H1 (cell line): ENCODE data around the gene BCL3. TPM values are rescaled to one million over a fixed set of nuclear protein-coding genes. Genes with fewer than 3 reads are reported as not detected.

Experiments
- CTCF ChIA-PET: fragments of 300-600 bp; sonication (Branson Sonifier 250); formaldehyde crosslinking; loops from one replicate; lab custom pipeline; 2021; ENCODE audit not compliant: partially characterized antibody; lab: Charles Lee
- POLR2A ChIA-PET: fragments of 300-600 bp; sonication (Branson Sonifier 250); formaldehyde crosslinking; loops from one replicate; lab custom pipeline; 2021; ENCODE audit warnings: inconsistent platforms; ENCODE audit not compliant: partially characterized antibody; lab: Charles Lee
- DNase-seq, 2 experiments: peaks; one replicate each; pipeline versions ENCODE4 v3.0.0 to v3.0.0-alpha.2; 2010 to 2022; ENCODE audit warnings: low spot score in 2 of 2, low read depth in 1 of 2, mixed read lengths in 1 of 2
- FAIRE-seq: peaks from 2 replicates; lab custom pipeline; 2011; peaks lifted over from hg19 to GRCh38; lab: Jason Lieb, UNC
- H2AFZ ChIP-seq: 2 replicates; pipeline ENCODE4 v1.8.1; 2012; ENCODE audit warnings: low read length, inconsistent platforms
- H2AK5ac ChIP-seq: 2 replicates; pipeline ENCODE4 v1.6.1; 2013; ENCODE audit warnings: low read depth, low read length
- H2BK120ac ChIP-seq: replicated peaks from 2 replicates; pipeline ENCODE3; 2013; ENCODE audit warnings: low read depth, low read length, inconsistent platforms
- H2BK12ac ChIP-seq: 2 replicates; pipeline ENCODE4 v1.6.1; 2013; ENCODE audit warnings: low read depth, low read length
- H2BK15ac ChIP-seq: 2 replicates; pipeline ENCODE4 v1.6.1; 2013; ENCODE audit warnings: low read length
- H2BK20ac ChIP-seq: 2 replicates; pipeline ENCODE4 v1.6.1; 2013; ENCODE audit warnings: low read length
- H2BK5ac ChIP-seq: 2 replicates; pipeline ENCODE4 v1.6.1; 2013; ENCODE audit warnings: low read depth, low read length
- H3K14ac ChIP-seq: 2 replicates; pipeline ENCODE4 v1.6.1; 2013; ENCODE audit warnings: inconsistent platforms; ENCODE audit not compliant: insufficient read length
- H3K18ac ChIP-seq: 2 replicates; pipeline ENCODE4 v1.6.1; 2013; ENCODE audit warnings: low read length; ENCODE audit errors: extremely low read depth
- H3K23ac ChIP-seq: 2 replicates; pipeline ENCODE4 v1.6.1; 2013; ENCODE audit warnings: inconsistent platforms; ENCODE audit not compliant: insufficient read length
- H3K23me2 ChIP-seq: 2 replicates; pipeline ENCODE4 v1.6.1; 2013; ENCODE audit warnings: low read depth, low read length
- H3K27ac ChIP-seq: 2 replicates; pipeline ENCODE4 v1.6.1; 2011; ENCODE audit warnings: low read depth, low read length, inconsistent platforms
- H3K27me3 ChIP-seq, 4 experiments: replicated peaks in 1 of 4; 1 replicate in 1 of 4; 2 replicates in 3 of 4; pipeline versions ENCODE4 v1.6.1 to v1.8.1; 2011 to 2013; ENCODE audit warnings: low read length in 3 of 4, mild to moderate bottlenecking in 3 of 4, inconsistent platforms in 2 of 4, mixed read lengths in 2 of 4, moderate library complexity in 1 of 4; ENCODE audit not compliant: control insufficient read depth in 3 of 4, insufficient read depth in 3 of 4; ENCODE audit errors: extremely low read depth in 1 of 4
- H3K36me3 ChIP-seq, 4 experiments: 2 replicates each; pipeline versions ENCODE4 v1.6.1 to v1.8.1; 2011 to 2013; ENCODE audit warnings: mild to moderate bottlenecking in 4 of 4, low read length in 3 of 4, moderate library complexity in 2 of 4, control low read depth in 1 of 4, inconsistent platforms in 1 of 4; ENCODE audit not compliant: insufficient read depth in 4 of 4, control insufficient read depth in 2 of 4
- H3K4ac ChIP-seq: replicated peaks from 2 replicates; pipeline ENCODE3; 2013; ENCODE audit warnings: low read length, low read depth, mixed read lengths, inconsistent platforms; ENCODE audit not compliant: insufficient read length
- H3K4me1 ChIP-seq, 4 experiments: replicated peaks in 1 of 4; 1 replicate in 1 of 4; 2 replicates in 3 of 4; pipeline versions ENCODE4 v1.6.1 to v1.8.1; 2011 to 2013; ENCODE audit warnings: low read length in 3 of 4, inconsistent platforms in 2 of 4, mixed read lengths in 1 of 4; ENCODE audit not compliant: insufficient read depth in 4 of 4, control insufficient read depth in 3 of 4
- H3K4me2 ChIP-seq, 2 experiments: 2 replicates each; pipeline versions ENCODE4 v1.6.1 to v1.8.1; 2011 to 2013; ENCODE audit warnings: low read depth in 2 of 2, low read length in 2 of 2, control low read depth in 1 of 2, inconsistent platforms in 1 of 2, mild to moderate bottlenecking in 1 of 2; ENCODE audit not compliant: insufficient read depth in 1 of 2
- H3K4me3 ChIP-seq, 4 experiments: fragments of 200-600, 300-600 bp in 1 of 4; sonication (generic), shearing (Covaris generic), sonication (Bioruptor Twin) in 1 of 4; 2 replicates each; pipeline versions ENCODE4 v1.5.1 to v1.8.1; 2011 to 2016; ENCODE audit warnings: low read length in 4 of 4, low read depth in 3 of 4, control low read depth in 2 of 4, inconsistent platforms in 2 of 4, mild to moderate bottlenecking in 2 of 4, mixed read lengths in 1 of 4, moderate library complexity in 1 of 4; ENCODE audit not compliant: insufficient read depth in 2 of 4; ENCODE audit errors: extremely low read depth in 1 of 4
- H3K56ac ChIP-seq: replicated peaks from 2 replicates; pipeline ENCODE3; 2013; ENCODE audit warnings: low read depth, mild to moderate bottlenecking, mixed read lengths, low read length, inconsistent platforms; ENCODE audit not compliant: insufficient read length
- H3K79me1 ChIP-seq: 2 replicates; pipeline ENCODE4 v1.6.1; 2013; ENCODE audit warnings: low read depth, low read length, control low read depth
- H3K79me2 ChIP-seq, 2 experiments: 2 replicates each; pipeline versions ENCODE4 v1.6.1 to v1.8.1; 2012 to 2013; ENCODE audit warnings: low read length in 2 of 2, mild to moderate bottlenecking in 2 of 2, inconsistent platforms in 1 of 2; ENCODE audit not compliant: insufficient read depth in 2 of 2, control insufficient read depth in 1 of 2
- H3K9ac ChIP-seq, 4 experiments: replicated peaks in 1 of 4; 1 replicate in 1 of 4; 2 replicates in 3 of 4; pipeline versions ENCODE4 v1.6.1 to v1.8.1; 2011 to 2013; ENCODE audit warnings: low read depth in 3 of 4, low read length in 3 of 4, control low read depth in 2 of 4, mild to moderate bottlenecking in 2 of 4, moderate library complexity in 2 of 4, inconsistent platforms in 1 of 4; ENCODE audit errors: extremely low read depth in 1 of 4
- H3K9me3 ChIP-seq, 2 experiments: 2 replicates each; pipeline versions ENCODE4 v1.6.1 to v1.8.1; 2012 to 2013; ENCODE audit warnings: mild to moderate bottlenecking in 2 of 2, moderate library complexity in 2 of 2, control low read depth in 1 of 2, inconsistent platforms in 1 of 2, low read depth in 1 of 2, low read length in 1 of 2, mixed read lengths in 1 of 2; ENCODE audit not compliant: insufficient read depth in 2 of 2
- H4K20me1 ChIP-seq, 2 experiments: replicated peaks in 1 of 2; 2 replicates each; pipeline versions ENCODE3 to v1.8.1; 2011 to 2013; ENCODE audit warnings: inconsistent platforms in 2 of 2, low read length in 2 of 2, mild to moderate bottlenecking in 1 of 2; ENCODE audit not compliant: insufficient read depth in 2 of 2, control insufficient read depth in 1 of 2
- H4K5ac ChIP-seq: 2 replicates; pipeline ENCODE4 v1.6.1; 2013; ENCODE audit warnings: low read length, low read depth, mixed read lengths, inconsistent platforms; ENCODE audit not compliant: insufficient read length
- H4K8ac ChIP-seq: 2 replicates; pipeline ENCODE4 v1.8.0; 2013; ENCODE audit warnings: mild to moderate bottlenecking, moderate library complexity, low read length, inconsistent platforms; ENCODE audit not compliant: insufficient read depth; ENCODE audit errors: extremely low read depth
- H4K91ac ChIP-seq: replicated peaks from 2 replicates; pipeline ENCODE3; 2013; ENCODE audit warnings: low read length, mixed read lengths, inconsistent platforms; ENCODE audit not compliant: insufficient read length
- WGBS, 2 experiments: shearing (Covaris generic) in 1 of 2; methylation state at CpG; one replicate each; pipeline versions ENCODE4 v1.1.6 to v1.1.7; 2013 to 2015; ENCODE audit warnings: low lambda C conversion rate in 2 of 2, mixed read lengths in 2 of 2, inconsistent platforms in 1 of 2, low coverage in 1 of 2, missing lambda C conversion rate in 1 of 2; ENCODE audit not compliant: insufficient replicate concordance in 2 of 2, insufficient coverage in 1 of 2, insufficient read length in 1 of 2; ENCODE audit errors: extremely low coverage in 1 of 2, missing lambda C conversion rate in 1 of 2; 5-methylcytosine and 5-hydroxymethylcytosine counted together
- long read RNA-seq, 2 experiments: library from RNA in 1 of 2; library from capped mRNA in 1 of 2; stranded (forward); transcript quantifications; one replicate each; pipeline ENCODE4 v2.0.0, GENCODE V29; 2021; ENCODE audit warnings: inconsistent platforms in 1 of 2
- polyA minus RNA-seq, 3 experiments: library from RNA; depleted of rRNA, polyadenylated mRNA; stranded (reverse); fragments of >200 nt; gene quantifications; 1 replicate in 2 of 3; 2 replicates in 1 of 3; pipeline ENCODE4 v1.2.3, GENCODE V29; 2011
- polyA plus RNA-seq, 7 experiments: library from polyadenylated mRNA; depleted of rRNA in 3 of 7; stranded (reverse) in 5 of 7; unstranded in 2 of 7; fragments of >200 nt in 5 of 7; fragments of 200-250 nt in 2 of 7; gene quantifications; 1 replicate in 5 of 7; 2 replicates in 1 of 7; 4 replicates in 1 of 7; pipeline versions ENCODE4 v1.2.1 to v1.2.3, GENCODE V29; 2011 to 2013; ENCODE audit warnings: missing spikeins in 2 of 7, mixed read lengths in 2 of 7
- total RNA-seq: library from RNA; stranded (reverse); fragmentation: NEBNext Ultra II Directional; extraction: Animal tissue kit (Norgen Biotek cat#: 25700); gene quantifications from 2 replicates; pipeline ENCODE4 v1.2.1, GENCODE V29; 2021

Gene BCL3, protein sequence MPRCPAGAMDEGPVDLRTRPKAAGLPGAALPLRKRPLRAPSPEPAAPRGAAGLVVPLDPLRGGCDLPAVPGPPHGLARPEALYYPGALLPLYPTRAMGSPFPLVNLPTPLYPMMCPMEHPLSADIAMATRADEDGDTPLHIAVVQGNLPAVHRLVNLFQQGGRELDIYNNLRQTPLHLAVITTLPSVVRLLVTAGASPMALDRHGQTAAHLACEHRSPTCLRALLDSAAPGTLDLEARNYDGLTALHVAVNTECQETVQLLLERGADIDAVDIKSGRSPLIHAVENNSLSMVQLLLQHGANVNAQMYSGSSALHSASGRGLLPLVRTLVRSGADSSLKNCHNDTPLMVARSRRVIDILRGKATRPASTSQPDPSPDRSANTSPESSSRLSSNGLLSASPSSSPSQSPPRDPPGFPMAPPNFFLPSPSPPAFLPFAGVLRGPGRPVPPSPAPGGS
- total RNA-seq (1.7 and 2.4 TPM in 2 replicates), polyA plus RNA-seq (2011; rRNA removed) (0.88 and 3.0 TPM in 2 replicates), polyA minus RNA-seq (2011; rRNA and poly(A)+ RNA removed) (0.24 and 0.28 TPM in 2 replicates)
- polyA plus RNA-seq (2011; cell fraction: cytosol; rRNA removed): 1.5 TPM
- 2.2 TPM for polyA plus RNA-seq (2011; cell fraction: nucleus; rRNA removed)
- polyA plus RNA-seq (2012, experiment 1 of 2): 1.7 to 3.7 TPM (median 2.5 TPM) in 4 replicates
- 2.0 TPM for polyA plus RNA-seq (2012, experiment 2 of 2)
- 2.5 TPM for polyA plus RNA-seq (2013, experiment 1 of 2)
- polyA plus RNA-seq (2013, experiment 2 of 2): 3.0 TPM
- polyA minus RNA-seq (2011; cell fraction: cytosol; rRNA and poly(A)+ RNA removed): 2.6 TPM
- 1.2 TPM for polyA minus RNA-seq (2011; cell fraction: nucleus; rRNA and poly(A)+ RNA removed)
- long read RNA-seq, experiment 1, partial matches to known transcripts: 4 of 5 reads
- long read RNA-seq, experiment 1, other reads (novel, unspliced or antisense): 0 of 5 reads
- long read RNA-seq, experiment 2: 0 reads

DNA sequence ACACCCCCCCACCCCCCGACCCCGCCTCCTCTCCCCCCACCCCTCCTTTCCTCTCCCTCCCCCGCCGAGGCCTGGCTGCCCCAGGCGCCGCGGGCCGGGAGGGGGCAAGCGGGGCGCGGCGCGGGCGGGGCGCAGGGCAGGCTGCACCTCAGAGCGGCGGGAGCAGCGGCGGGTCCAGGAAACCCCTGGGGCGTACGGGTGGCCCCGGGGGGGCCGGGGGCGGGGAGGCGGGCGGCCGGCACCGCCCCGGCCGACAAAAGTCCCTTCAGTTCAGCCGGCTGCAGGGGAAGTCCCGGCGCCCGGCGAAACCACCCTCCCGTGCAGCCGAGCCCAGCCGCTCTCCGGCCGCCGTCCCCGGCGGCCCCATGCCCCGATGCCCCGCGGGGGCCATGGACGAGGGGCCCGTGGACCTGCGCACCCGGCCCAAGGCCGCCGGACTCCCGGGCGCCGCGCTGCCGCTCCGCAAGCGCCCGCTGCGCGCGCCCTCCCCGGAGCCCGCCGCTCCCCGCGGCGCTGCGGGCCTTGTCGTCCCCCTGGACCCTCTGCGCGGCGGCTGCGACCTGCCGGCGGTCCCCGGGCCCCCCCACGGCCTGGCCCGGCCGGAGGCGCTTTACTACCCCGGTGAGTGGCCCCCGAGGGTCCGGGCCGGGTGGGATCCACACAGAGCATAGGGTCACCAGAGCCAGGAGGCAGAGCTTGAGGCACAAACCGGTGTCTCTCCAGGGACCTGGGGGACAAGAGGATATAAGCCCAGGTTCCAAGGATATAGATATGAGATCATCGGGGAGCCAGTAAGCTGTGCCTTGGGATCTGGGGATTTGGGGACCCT, at the start of gene BCL3:
BCL3 (plus strand) TSS at position 283 of the 829 bp plus-strand sequence; CDS start at position 366, 83 bp downstream.
- H2BK20ac ChIP-seq: no peak within 1 kb of the TSS

More for the DNA sequence above, at the start of gene BCL3:
- DNase-seq (no peak), FAIRE-seq (no peak)
- Histone ChIP-seq H3K4me1 (peaks cover 0 to 10% (median 5%) of the 10 kb centered on the region in 4 experiments; a peak in 4 of 7 replicates), H3K79me1 (no peaks in the 10 kb centered on the region), H3K56ac (no peak within 1 kb of the TSS), H3K27me3 (peaks cover 22 to 72% (median 52%) of the 10 kb centered on the region in 4 experiments), H3K4me3 (peak within 1 kb of the TSS; percentile 43 to 65 (median 52)), H3K27ac (no peak within 1 kb of the TSS), H3K4me2 (peak within 1 kb of the TSS; percentile 96), H2AFZ (no peak within 1 kb of the TSS), H2AK5ac (no peak within 1 kb of the TSS), H2BK15ac (no peak within 1 kb of the TSS), H3K9ac (no peak within 1 kb of the TSS), H2BK5ac (no peak within 1 kb of the TSS), H3K23ac (no peak within 1 kb of the TSS), H3K36me3 (no peaks in the 10 kb centered on the region), H4K8ac (no peak within 1 kb of the TSS), H3K4ac (peak within 1 kb of the TSS; percentile 15), H2BK120ac (no peak within 1 kb of the TSS), H3K14ac (no peak within 1 kb of the TSS), H4K91ac (no peak within 1 kb of the TSS), H2BK12ac (no peak within 1 kb of the TSS), H3K9me3 (no peaks in the 10 kb centered on the region), H3K18ac (peak within 1 kb of the TSS; percentile 85; the same call in 1 of the 2 replicates), H4K5ac (no peak within 1 kb of the TSS), H4K20me1 (no peaks in the 10 kb centered on the region), H3K79me2 (no peaks in the 10 kb centered on the region), H3K23me2 (peaks cover 19% of the 10 kb centered on the region)
- ChIA-PET CTCF (interaction anchor here (0.7 to 2.8 kb wide), 8 partner anchors 9 to 93 kb away, joined by 3 to 14 read pairs (median 4); no protein-coding TSS in a partner anchor), POLR2A (interaction anchor here (0.6 to 0.8 kb wide), 3 partner anchors 21 to 79 kb away, joined by 3 read pairs; no protein-coding TSS in a partner anchor)
- WGBS, 2 experiments: 0% methylated on average over 15 of the region's 88 CpGs; no CpG with 5 or more reads in 1 of the 2 experiments
